ENCODE data around the gene IL17B. TPM values are rescaled to one million over a fixed set of nuclear protein-coding genes. Genes with fewer than 3 reads are reported as not detected.

IL17B gene
- total RNA-seq, 1 donor from 2014 or later = not detected

Other genes starting within 250 kb of the IL17B start
- 5.8 TPM for gene ABLIM3, start 237.8 kb downstream of the IL17B start, total RNA-seq
- 3.7 TPM for gene AFAP1L1, start 107.4 kb downstream of the IL17B start, total RNA-seq
- gene GRPEL2, start 33.8 kb downstream of the IL17B start, total RNA-seq = 59.9 TPM
- gene PCYOX1L, start 21.2 kb downstream of the IL17B start, total RNA-seq = 11.9 TPM
- gene CSNK1A1, start 172.1 kb upstream of the IL17B start, total RNA-seq = 520 TPM
- 1.4 TPM for gene ARHGEF37, start 202.2 kb upstream of the IL17B start, total RNA-seq

Data from occipital lobe (tissue), 1 donor.